H9 (cell line): ENCODE data around the gene CCIN. TPM values are rescaled to one million over a fixed set of nuclear protein-coding genes. Genes with fewer than 3 reads are reported as not detected.
A peak's percentile ranks its signal among the peaks of the same experiment; 100 is the strongest.

Source experiments
- DNase-seq: peaks from one replicate; pipeline ENCODE4 v3.0.0-alpha.2; 2017
- H2AFZ ChIP-seq: one replicate; pipeline ENCODE4 v1.6.1; 2013; ENCODE audit warnings: mild to moderate bottlenecking, low read length, control low read depth, moderate library complexity
- H2AK5ac ChIP-seq: 2 replicates; pipeline ENCODE4 v1.6.1; 2013; ENCODE audit warnings: low read length, control low read depth, mixed read lengths; ENCODE audit not compliant: insufficient read length
- H2BK120ac ChIP-seq: one replicate; pipeline ENCODE4 v1.6.1; 2013; ENCODE audit warnings: low read depth, mild to moderate bottlenecking, low read length, control low read depth, inconsistent platforms; ENCODE audit not compliant: poor library complexity, severe bottlenecking
- H2BK12ac ChIP-seq: 2 replicates; pipeline ENCODE4 v1.6.1; 2013; ENCODE audit warnings: low read length, control low read depth, mixed read lengths, low read depth; ENCODE audit not compliant: insufficient read length
- H2BK15ac ChIP-seq: 2 replicates; pipeline ENCODE4 v1.6.1; 2013; ENCODE audit warnings: low read depth, low read length, control low read depth
- H2BK20ac ChIP-seq: one replicate; pipeline ENCODE4 v1.6.1; 2013; ENCODE audit warnings: low read depth, mild to moderate bottlenecking, low read length, control low read depth, inconsistent platforms; ENCODE audit not compliant: poor library complexity, severe bottlenecking
- H2BK5ac ChIP-seq: 2 replicates; pipeline ENCODE4 v1.6.1; 2013; ENCODE audit warnings: low read length, control low read depth, mixed read lengths; ENCODE audit not compliant: insufficient read length
- H3K14ac ChIP-seq: 2 replicates; pipeline ENCODE4 v1.6.1; 2013; ENCODE audit warnings: low read length, control low read depth; ENCODE audit not compliant: insufficient read depth
- H3K18ac ChIP-seq: 2 replicates; pipeline ENCODE4 v1.6.1; 2013; ENCODE audit warnings: low read depth, mild to moderate bottlenecking, mixed read lengths, low read length, control low read depth; ENCODE audit not compliant: insufficient read length
- H3K23ac ChIP-seq: 2 replicates; pipeline ENCODE4 v1.6.1; 2013; ENCODE audit warnings: low read length, control low read depth, mixed read lengths, low read depth; ENCODE audit not compliant: insufficient read length
- H3K23me2 ChIP-seq: 2 replicates; pipeline ENCODE4 v1.6.1; 2013; ENCODE audit warnings: low read depth, mild to moderate bottlenecking, mixed read lengths, low read length, control low read depth; ENCODE audit not compliant: insufficient read length, poor library complexity, severe bottlenecking
- H3K27ac ChIP-seq: 2 replicates; pipeline ENCODE4 v1.5.1; 2013; ENCODE audit warnings: low read length, control low read depth, mixed read lengths, low read depth; ENCODE audit not compliant: insufficient read length
- H3K27me3 ChIP-seq: 2 replicates; pipeline ENCODE4 v1.6.1; 2013; ENCODE audit warnings: low read length, control low read depth, inconsistent platforms; ENCODE audit not compliant: insufficient read depth
- H3K4ac ChIP-seq: 2 replicates; pipeline ENCODE4 v1.6.1; 2013; ENCODE audit warnings: low read depth, mild to moderate bottlenecking, control low read depth, inconsistent platforms, low read length, moderate library complexity
- H3K4me1 ChIP-seq: 2 replicates; pipeline ENCODE4 v1.6.1; 2013; ENCODE audit warnings: low read length, control low read depth, inconsistent platforms; ENCODE audit not compliant: insufficient read depth
- H3K4me2 ChIP-seq: 2 replicates; pipeline ENCODE4 v1.6.1; 2013; ENCODE audit warnings: low read length, control low read depth, mixed read lengths; ENCODE audit not compliant: insufficient read length, insufficient read depth
- H3K56ac ChIP-seq: 2 replicates; pipeline ENCODE4 v1.6.1; 2013; ENCODE audit warnings: low read depth, mild to moderate bottlenecking, mixed read lengths, low read length, control low read depth; ENCODE audit not compliant: insufficient read length
- H3K79me1 ChIP-seq: 2 replicates; pipeline ENCODE4 v1.6.1; 2013; ENCODE audit warnings: low read depth, mild to moderate bottlenecking, moderate library complexity, low read length, control low read depth, inconsistent platforms; ENCODE audit not compliant: insufficient read depth, poor library complexity, severe bottlenecking
- H3K79me2 ChIP-seq: 2 replicates; pipeline ENCODE4 v1.6.1; 2013; ENCODE audit warnings: low read length, control low read depth, inconsistent platforms; ENCODE audit not compliant: insufficient read depth
- H3K9ac ChIP-seq: 2 replicates; pipeline ENCODE4 v1.6.1; 2013; ENCODE audit warnings: low read length, control low read depth, mixed read lengths; ENCODE audit not compliant: insufficient read length; ENCODE audit errors: extremely low read depth
- H3K9me3 ChIP-seq: one replicate; pipeline ENCODE4 v1.6.1; 2013; ENCODE audit warnings: low read depth, low read length, inconsistent platforms; ENCODE audit not compliant: control insufficient read depth
- H3T11ph ChIP-seq: one replicate; pipeline ENCODE4 v1.6.1; 2013; ENCODE audit warnings: mild to moderate bottlenecking, low read length, control low read depth, inconsistent platforms
- H4K20me1 ChIP-seq: one replicate; pipeline ENCODE4 v1.6.1; 2013; ENCODE audit not compliant: control insufficient read depth, insufficient read length, insufficient read depth
- H4K5ac ChIP-seq: 2 replicates; pipeline ENCODE4 v1.6.1; 2013; ENCODE audit warnings: low read depth, mild to moderate bottlenecking, mixed read lengths, low read length, control low read depth; ENCODE audit not compliant: insufficient read length
- H4K8ac ChIP-seq: replicated peaks from 2 replicates; pipeline ENCODE4 v1.6.1; 2013; ENCODE audit warnings: low read length, control low read depth, mixed read lengths, low read depth; ENCODE audit not compliant: insufficient read length
- H4K91ac ChIP-seq: 2 replicates; pipeline ENCODE4 v1.6.1; 2013; ENCODE audit warnings: low read depth, mild to moderate bottlenecking, moderate library complexity, mixed read lengths, low read length, control low read depth; ENCODE audit not compliant: insufficient read length
- H3K27ac Mint-ChIP-seq, 3 experiments: 2 replicates in 2 of 3; 3 replicates in 1 of 3; pipeline ENCODE4 v1.8.0; 2020 to 2021; ENCODE audit warnings: mixed read lengths in 3 of 3, mild to moderate bottlenecking in 1 of 3, moderate library complexity in 1 of 3
- H3K27me3 Mint-ChIP-seq: 2 replicates; pipeline ENCODE4 v1.8.0; 2021; ENCODE audit warnings: low read depth, mild to moderate bottlenecking, moderate library complexity, mixed read lengths
- H3K36me3 Mint-ChIP-seq, 3 experiments: 2 replicates in 2 of 3; 3 replicates in 1 of 3; pipeline ENCODE4 v1.8.0; 2020 to 2021; ENCODE audit warnings: low read depth in 3 of 3, mixed read lengths in 3 of 3; ENCODE audit not compliant: insufficient read depth in 1 of 3
- H3K4me1 Mint-ChIP-seq, 2 experiments: 2 replicates each; pipeline ENCODE4 v1.8.0; 2020; ENCODE audit warnings: mixed read lengths in 2 of 2
- H3K4me3 Mint-ChIP-seq, 2 experiments: 2 replicates in 1 of 2; 3 replicates in 1 of 2; pipeline ENCODE4 v1.8.0; 2020 to 2021; ENCODE audit warnings: mild to moderate bottlenecking in 2 of 2, mixed read lengths in 2 of 2, moderate library complexity in 1 of 2
- H3K9me3 Mint-ChIP-seq, 2 experiments: 2 replicates in 1 of 2; 3 replicates in 1 of 2; pipeline ENCODE4 v1.8.0; 2020; ENCODE audit warnings: mild to moderate bottlenecking in 2 of 2, mixed read lengths in 2 of 2, moderate library complexity in 1 of 2
- WGBS: extraction: QIAGEN DNeasy Blood & Tissue Kit; methylation state at CpG from one replicate; pipeline ENCODE4 v1.1.7; 2013; ENCODE audit warnings: missing lambda C conversion rate, low lambda C conversion rate, mixed read lengths; ENCODE audit not compliant: insufficient read length; ENCODE audit errors: extremely low coverage; 5-methylcytosine and 5-hydroxymethylcytosine counted together
- total RNA-seq: library from RNA; stranded (reverse); gene quantifications from 2 replicates; pipeline ENCODE4 v1.2.1, GENCODE V29; 2021
- TF ChIP-seq, protein P1 (sequence below): fragments of 200-600 bp; sonication (generic); conservative IDR thresholded peaks from 3 replicates; pipeline ENCODE4 v1.8.0; 2021; ENCODE audit warnings: antibody characterized with exemption, mild to moderate bottlenecking

Gene CCIN
- total RNA-seq, 1 experiment from 2014 or later: not detected

- Histone ChIP-seq H2BK15ac (no peak within 1 kb of the TSS), H3K23me2 (peaks cover 14% of the 10 kb centered on the region), H3K56ac (no peak within 1 kb of the TSS), H3K27ac (no peak within 1 kb of the TSS), H2BK20ac (no peak within 1 kb of the TSS), H3T11ph (no peak within 1 kb of the TSS), H2BK120ac (no peak within 1 kb of the TSS), H3K14ac (no peak within 1 kb of the TSS; the same call in 1 of the 2 replicates), H4K91ac (no peak within 1 kb of the TSS), H4K8ac (no peak within 1 kb of the TSS), H3K9me3 (no peaks in the 10 kb centered on the region), H3K4me1 (peaks cover 2% of the 10 kb centered on the region; the same call in 1 of the 2 replicates), H2AFZ (no peak within 1 kb of the TSS), H2BK5ac (no peak within 1 kb of the TSS), H3K18ac (no peak within 1 kb of the TSS), H3K9ac (no peak within 1 kb of the TSS), H3K4ac (no peak within 1 kb of the TSS), H3K23ac (no peak within 1 kb of the TSS), H4K20me1 (no peaks in the 10 kb centered on the region), H3K27me3 (peaks cover 27% of the 10 kb centered on the region), H3K79me2 (no peaks in the 10 kb centered on the region), H3K79me1 (no peaks in the 10 kb centered on the region), H2BK12ac (no peak within 1 kb of the TSS), H3K4me2 (peak within 1 kb of the TSS; percentile 80), H4K5ac (no peak within 1 kb of the TSS), H2AK5ac (no peak within 1 kb of the TSS)
- Mint-ChIP-seq H3K36me3 (peaks cover 0 to 1% (median 0%) of the 10 kb centered on the region in 3 experiments; a peak in 1 of 7 replicates), H3K4me1 (peaks cover 32 to 44% of the 10 kb centered on the region in 2 experiments), H3K9me3 (peaks cover 0 to 5% of the 10 kb centered on the region in 2 experiments; a peak in 2 of 5 replicates), H3K4me3 (peak within 1 kb of the TSS; percentile 72 to 88), H3K27me3 (peaks cover 92% of the 10 kb centered on the region), H3K27ac (peak within 1 kb of the TSS in 1 of 3 experiments; percentile 60; a peak in 2 of 7 replicates)
- TF ChIP-seq, protein P1, sequence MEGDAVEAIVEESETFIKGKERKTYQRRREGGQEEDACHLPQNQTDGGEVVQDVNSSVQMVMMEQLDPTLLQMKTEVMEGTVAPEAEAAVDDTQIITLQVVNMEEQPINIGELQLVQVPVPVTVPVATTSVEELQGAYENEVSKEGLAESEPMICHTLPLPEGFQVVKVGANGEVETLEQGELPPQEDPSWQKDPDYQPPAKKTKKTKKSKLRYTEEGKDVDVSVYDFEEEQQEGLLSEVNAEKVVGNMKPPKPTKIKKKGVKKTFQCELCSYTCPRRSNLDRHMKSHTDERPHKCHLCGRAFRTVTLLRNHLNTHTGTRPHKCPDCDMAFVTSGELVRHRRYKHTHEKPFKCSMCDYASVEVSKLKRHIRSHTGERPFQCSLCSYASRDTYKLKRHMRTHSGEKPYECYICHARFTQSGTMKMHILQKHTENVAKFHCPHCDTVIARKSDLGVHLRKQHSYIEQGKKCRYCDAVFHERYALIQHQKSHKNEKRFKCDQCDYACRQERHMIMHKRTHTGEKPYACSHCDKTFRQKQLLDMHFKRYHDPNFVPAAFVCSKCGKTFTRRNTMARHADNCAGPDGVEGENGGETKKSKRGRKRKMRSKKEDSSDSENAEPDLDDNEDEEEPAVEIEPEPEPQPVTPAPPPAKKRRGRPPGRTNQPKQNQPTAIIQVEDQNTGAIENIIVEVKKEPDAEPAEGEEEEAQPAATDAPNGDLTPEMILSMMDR: peak; percentile 42; the same call in 2 of the 3 replicates
- DNase-seq: peak; percentile 59
- no CpG with 5 or more reads among the region's 83 CpGs for WGBS
Observed at GRCh38 chr9:36136272-36136893, 32.8 kb upstream of the CCIN start, which contains the start of gene GLIPR2. GLIPR2 (plus strand) TSS chr9:36136733; CDS start chr9:36136779, 46 bp downstream.
